Mesodermal cell (in vitro differentiated cells): ENCODE data around the gene NDNF.

ENCODE experiments used
- H3K27ac ChIP-seq: 2 replicates; pipeline ENCODE4 v1.7.0; 2013; ENCODE audit warnings: mild to moderate bottlenecking, low read depth, low read length, moderate library complexity; ENCODE audit not compliant: severe bottlenecking
- H3K36me3 ChIP-seq: 2 replicates; pipeline ENCODE4 v1.7.1; 2013; ENCODE audit warnings: mild to moderate bottlenecking, low read length, moderate library complexity; ENCODE audit not compliant: control insufficient read depth, insufficient read depth
- H3K4me1 ChIP-seq: one replicate; pipeline ENCODE4 v1.7.1; 2013; ENCODE audit warnings: mild to moderate bottlenecking, low read length; ENCODE audit not compliant: insufficient read depth, control insufficient read depth, poor library complexity, severe bottlenecking
- H3K4me3 ChIP-seq: 2 replicates; pipeline ENCODE4 v1.7.0; 2013; ENCODE audit warnings: low read length, control low read depth, mild to moderate bottlenecking; ENCODE audit not compliant: insufficient read depth, poor library complexity, severe bottlenecking; ENCODE audit errors: extremely low read depth
- H3K9me3 ChIP-seq: 2 replicates; pipeline ENCODE4 v1.7.1; 2013; ENCODE audit warnings: mild to moderate bottlenecking, low read length, moderate library complexity; ENCODE audit not compliant: control insufficient read depth
- WGBS, 2 experiments: methylation state at CpG; one replicate each; pipeline ENCODE4 v1.1.5; 2013; ENCODE audit warnings: missing lambda C conversion rate in 2 of 2; ENCODE audit not compliant: insufficient coverage in 2 of 2; 5-methylcytosine and 5-hydroxymethylcytosine counted together

The NDNF gene

DNA sequence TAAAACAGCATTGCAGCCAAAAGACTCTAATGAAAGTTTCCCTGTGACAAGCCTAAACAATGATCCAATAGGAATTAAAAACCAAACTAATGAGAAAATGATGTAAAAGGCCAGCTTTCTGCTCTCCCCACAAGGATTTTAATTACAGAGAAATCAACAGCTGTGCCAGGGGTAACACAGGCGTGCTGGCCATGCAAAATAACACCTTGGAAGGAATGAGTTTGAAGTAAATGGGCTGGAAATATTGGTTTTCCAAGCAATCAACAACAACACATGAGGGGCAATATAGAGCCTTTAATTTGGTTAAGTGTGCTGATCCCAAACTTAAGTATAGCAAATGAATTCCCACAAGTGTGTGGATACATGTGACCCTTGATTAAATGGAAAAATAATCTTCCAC is 56.9 kb downstream of the NDNF start:
- no CpG with 5 or more reads among the region's 1 CpG for WGBS, 2 experiments
- no peaks in the 10 kb centered on the region for H3K4me1 ChIP-seq
- H3K36me3 ChIP-seq, result no peaks in the 10 kb centered on the region
- H3K27ac ChIP-seq, result no peak overlapping the region
- no peaks in the 10 kb centered on the region for H3K9me3 ChIP-seq
- no peak overlapping the region for H3K4me3 ChIP-seq

DNA sequence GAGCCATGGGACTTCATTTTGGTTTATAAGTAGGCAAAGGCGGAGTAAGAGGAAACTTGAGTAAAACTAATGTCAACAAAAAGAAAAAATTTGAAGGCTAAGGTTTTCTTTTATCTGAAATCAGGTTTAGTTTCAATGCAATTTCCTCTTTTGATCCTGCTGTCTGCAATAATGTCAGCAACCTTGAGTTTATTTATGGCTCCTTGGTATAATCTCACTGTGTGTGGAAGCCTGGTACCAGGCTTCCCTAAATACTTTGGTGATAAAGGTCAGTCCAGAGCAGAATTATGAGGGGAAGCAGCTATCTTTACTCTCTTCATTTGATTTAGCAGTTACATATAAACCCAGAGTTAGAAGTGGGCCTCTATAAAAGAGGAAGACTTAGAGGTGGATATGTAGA is 57.8 kb downstream of the NDNF start:
- WGBS, 2 experiments, result 100% methylated on average over 1 of the region's 1 CpG
- Histone ChIP-seq H3K9me3 (no peaks in the 10 kb centered on the region), H3K4me3 (no peak overlapping the region), H3K4me1 (no peaks in the 10 kb centered on the region), H3K27ac (no peak overlapping the region), H3K36me3 (no peaks in the 10 kb centered on the region)

DNA sequence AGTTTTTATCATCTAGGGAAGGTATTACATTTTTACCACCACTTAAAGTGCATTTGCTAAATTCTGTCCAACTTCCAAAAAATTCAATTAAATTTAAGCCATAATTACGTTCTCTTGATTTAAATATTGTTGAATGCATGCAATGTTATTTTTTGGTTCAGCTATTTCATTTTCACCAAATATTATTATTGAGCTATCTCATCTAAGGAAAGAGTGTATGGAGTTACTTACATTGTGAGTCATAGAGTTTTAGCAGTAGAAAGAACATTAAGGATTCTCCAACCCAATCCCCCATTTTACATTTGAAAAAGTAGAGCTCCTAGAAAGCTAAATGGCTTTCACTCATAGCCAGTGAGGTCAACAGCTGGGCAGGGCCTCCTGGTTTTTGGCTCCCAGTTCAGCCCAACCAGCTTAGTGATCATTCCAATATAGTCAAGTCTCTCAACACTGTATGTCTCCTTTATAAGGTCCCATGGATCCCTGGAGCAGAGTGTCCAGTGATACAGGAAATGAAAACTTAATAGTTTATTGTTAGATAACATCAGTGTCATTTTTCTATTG is 60.5 kb downstream of the NDNF start:
- WGBS, 2 experiments, result no CpG with 5 or more reads among the region's 1 CpG
- H3K4me3 ChIP-seq, result no peak overlapping the region
- no peaks in the 10 kb centered on the region for H3K9me3 ChIP-seq
- H3K4me1 ChIP-seq, result no peaks in the 10 kb centered on the region
- no peak overlapping the region for H3K27ac ChIP-seq
- H3K36me3 ChIP-seq, result no peaks in the 10 kb centered on the region

GRCh38 chr4:121011138-121011537 is 61.2 kb downstream of the NDNF start:
- Histone ChIP-seq H3K36me3 (no peaks in the 10 kb centered on the region), H3K4me3 (no peak overlapping the region), H3K9me3 (no peaks in the 10 kb centered on the region), H3K27ac (no peak overlapping the region), H3K4me1 (no peaks in the 10 kb centered on the region)
- 83% methylated on average over 1 of the region's 2 CpGs; no CpG with 5 or more reads in 1 of the 2 experiments for WGBS, 2 experiments

GRCh38 chr4:121009578-121010478 is 62.5 kb downstream of the NDNF start:
- H3K4me3 ChIP-seq, result no peak overlapping the region
- 67% methylated on average over 1 of the region's 3 CpGs; no CpG with 5 or more reads in 1 of the 2 experiments for WGBS, 2 experiments
- H3K36me3 ChIP-seq, result no peaks in the 10 kb centered on the region
- no peaks in the 10 kb centered on the region for H3K9me3 ChIP-seq
- H3K4me1 ChIP-seq, result no peaks in the 10 kb centered on the region
- H3K27ac ChIP-seq, result no peak overlapping the region

- H3K4me3 ChIP-seq, result no peak overlapping the region
- no peaks in the 10 kb centered on the region for H3K4me1 ChIP-seq
- H3K9me3 ChIP-seq, result no peaks in the 10 kb centered on the region
- 0% methylated on average over 1 of the region's 1 CpG for WGBS, 2 experiments
- H3K36me3 ChIP-seq, result no peaks in the 10 kb centered on the region
- H3K27ac ChIP-seq, result no peak overlapping the region
These were observed 64.7 kb downstream of the NDNF start for GRCh38 chr4:121007660-121008059.

- WGBS, 2 experiments, result 70 to 71% methylated on average over 3 of the region's 4 CpGs
- H3K27ac ChIP-seq, result no peak overlapping the region
- no peaks in the 10 kb centered on the region for H3K36me3 ChIP-seq
- H3K4me1 ChIP-seq, result no peaks in the 10 kb centered on the region
- H3K9me3 ChIP-seq, result no peaks in the 10 kb centered on the region
- no peak overlapping the region for H3K4me3 ChIP-seq
These were observed 68.5 kb downstream of the NDNF start for GRCh38 chr4:121003863-121004262.

GRCh38 chr4:120995266-120996010 is 76.9 kb downstream of the NDNF start:
- Histone ChIP-seq H3K4me3 (no peak overlapping the region), H3K4me1 (no peaks in the 10 kb centered on the region), H3K9me3 (no peaks in the 10 kb centered on the region), H3K27ac (no peak overlapping the region), H3K36me3 (no peaks in the 10 kb centered on the region)
- no CpG with 5 or more reads among the region's 1 CpG for WGBS, 2 experiments

GRCh38 chr4:120994521-120994920 is 77.8 kb downstream of the NDNF start:
- Histone ChIP-seq H3K36me3 (no peaks in the 10 kb centered on the region), H3K4me3 (no peak overlapping the region), H3K4me1 (no peaks in the 10 kb centered on the region), H3K9me3 (no peaks in the 10 kb centered on the region), H3K27ac (no peak overlapping the region)
- WGBS, 2 experiments, result 100% methylated on average over 1 of the region's 1 CpG; no CpG with 5 or more reads in 1 of the 2 experiments

- WGBS, 2 experiments, result no CpG with 5 or more reads among the region's 2 CpGs
These were observed 80.5 kb downstream of the NDNF start for GRCh38 chr4:120991885-120992284.

More at GRCh38 chr4:120991885-120992284, 80.5 kb downstream of the NDNF start:
- no peak overlapping the region for H3K27ac ChIP-seq
- no peak overlapping the region for H3K4me3 ChIP-seq
- H3K4me1 ChIP-seq, result no peaks in the 10 kb centered on the region
- H3K36me3 ChIP-seq, result no peaks in the 10 kb centered on the region
- no peaks in the 10 kb centered on the region for H3K9me3 ChIP-seq
